ENCODE results near the gene CARD18. TPM values are rescaled to one million over a fixed set of nuclear protein-coding genes. Genes with fewer than 3 reads are reported as not detected.

The CARD18 gene
- total RNA-seq, 4 donors from 2014 or later, result 4.6 to 13.9 (median 13.1) TPM

DNA sequence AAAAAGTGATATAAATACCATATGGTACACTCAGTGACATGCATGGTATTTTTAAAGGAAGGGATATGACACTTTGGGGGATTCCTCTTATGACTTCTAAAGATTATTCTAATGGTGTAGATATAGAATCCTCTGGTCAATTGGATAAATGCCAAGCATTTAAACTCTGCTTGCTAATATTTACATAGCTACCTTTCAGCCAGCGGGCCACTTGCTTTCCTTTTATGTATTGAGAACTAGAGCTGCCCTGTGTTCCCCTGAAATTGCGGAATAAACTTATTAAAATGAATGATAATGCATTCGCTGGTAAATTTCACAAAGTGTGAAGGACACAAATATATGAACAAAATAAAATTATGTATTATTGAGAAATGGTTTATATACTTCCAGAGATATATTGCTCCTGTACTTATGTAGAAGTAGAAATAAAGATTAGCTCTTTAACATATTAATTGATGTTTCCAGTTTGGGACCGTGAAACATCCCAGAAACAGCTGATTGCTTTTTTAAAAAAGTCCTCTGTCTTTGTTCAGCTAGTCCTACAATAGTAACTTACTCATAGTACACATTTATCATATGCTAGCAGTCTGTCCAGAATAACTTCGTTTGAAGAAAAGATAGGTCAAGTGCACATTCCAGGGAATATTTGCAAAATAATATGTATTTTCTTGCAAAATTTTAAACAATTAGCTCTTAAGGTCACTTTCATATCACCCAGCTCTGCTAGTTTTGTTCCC is 40.1 kb upstream of the CARD18 start:
- no peak overlapping the region for H3K4me3 ChIP-seq (ENCODE audit: low read depth, poor library complexity, severe bottlenecking)
- intact Hi-C loops (cut with DNase I; ENCODE audit: low total_unique reads), result no loop called here
- DNase-seq (ENCODE audit: low spot score in 2 of 2), result no peak
- WGBS, 2 donors, result 75 to 84% methylated on average over 5 of the region's 5 CpGs
- TF ChIP-seq, protein P1, sequence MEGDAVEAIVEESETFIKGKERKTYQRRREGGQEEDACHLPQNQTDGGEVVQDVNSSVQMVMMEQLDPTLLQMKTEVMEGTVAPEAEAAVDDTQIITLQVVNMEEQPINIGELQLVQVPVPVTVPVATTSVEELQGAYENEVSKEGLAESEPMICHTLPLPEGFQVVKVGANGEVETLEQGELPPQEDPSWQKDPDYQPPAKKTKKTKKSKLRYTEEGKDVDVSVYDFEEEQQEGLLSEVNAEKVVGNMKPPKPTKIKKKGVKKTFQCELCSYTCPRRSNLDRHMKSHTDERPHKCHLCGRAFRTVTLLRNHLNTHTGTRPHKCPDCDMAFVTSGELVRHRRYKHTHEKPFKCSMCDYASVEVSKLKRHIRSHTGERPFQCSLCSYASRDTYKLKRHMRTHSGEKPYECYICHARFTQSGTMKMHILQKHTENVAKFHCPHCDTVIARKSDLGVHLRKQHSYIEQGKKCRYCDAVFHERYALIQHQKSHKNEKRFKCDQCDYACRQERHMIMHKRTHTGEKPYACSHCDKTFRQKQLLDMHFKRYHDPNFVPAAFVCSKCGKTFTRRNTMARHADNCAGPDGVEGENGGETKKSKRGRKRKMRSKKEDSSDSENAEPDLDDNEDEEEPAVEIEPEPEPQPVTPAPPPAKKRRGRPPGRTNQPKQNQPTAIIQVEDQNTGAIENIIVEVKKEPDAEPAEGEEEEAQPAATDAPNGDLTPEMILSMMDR (IDR thresholded peaks at IDR 0.05), result no peak
- TF ChIP-seq POLR2A (IDR thresholded peaks at IDR 0.05), result no peak

GRCh38 chr11:105177658-105178057 is 38.1 kb upstream of the CARD18 start:
- intact Hi-C loops (cut with DNase I; ENCODE audit: low total_unique reads), result no loop called here
- TF ChIP-seq, protein P1 (IDR thresholded peaks at IDR 0.05), result no peak
- TF ChIP-seq POLR2A (IDR thresholded peaks at IDR 0.05), result no peak
- no peak for DNase-seq (ENCODE audit: low spot score in 2 of 2)
- no peak overlapping the region for H3K4me3 ChIP-seq (ENCODE audit: low read depth, poor library complexity, severe bottlenecking)

DNA sequence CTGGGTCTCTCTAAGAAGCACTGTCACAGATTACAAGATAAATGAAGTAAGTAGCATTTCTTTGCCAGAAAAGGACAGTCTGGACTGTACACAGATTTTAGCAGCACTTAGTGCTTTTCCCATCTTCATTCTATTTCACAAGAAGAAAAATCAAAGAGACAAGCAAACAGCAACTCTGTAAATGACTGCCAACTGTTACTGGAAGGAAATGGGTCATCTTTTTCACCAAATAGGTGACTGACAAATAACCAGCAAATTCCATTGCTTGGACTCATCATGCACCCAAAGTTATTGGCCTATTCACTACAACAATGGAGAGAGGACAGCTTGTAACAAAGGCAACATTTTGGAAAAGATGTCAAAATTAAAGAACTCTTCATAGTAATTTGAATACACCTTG is 28.9 kb upstream of the CARD18 start:
- DNase-seq (ENCODE audit: low spot score in 2 of 2), result no peak
- intact Hi-C loops (cut with DNase I; ENCODE audit: low total_unique reads), result no loop called here
- no peak overlapping the region for H3K4me3 ChIP-seq (ENCODE audit: low read depth, poor library complexity, severe bottlenecking)
- TF ChIP-seq, protein P1 (IDR thresholded peaks at IDR 0.05), result no peak
- no peak for TF ChIP-seq POLR2A (IDR thresholded peaks at IDR 0.05)

DNA sequence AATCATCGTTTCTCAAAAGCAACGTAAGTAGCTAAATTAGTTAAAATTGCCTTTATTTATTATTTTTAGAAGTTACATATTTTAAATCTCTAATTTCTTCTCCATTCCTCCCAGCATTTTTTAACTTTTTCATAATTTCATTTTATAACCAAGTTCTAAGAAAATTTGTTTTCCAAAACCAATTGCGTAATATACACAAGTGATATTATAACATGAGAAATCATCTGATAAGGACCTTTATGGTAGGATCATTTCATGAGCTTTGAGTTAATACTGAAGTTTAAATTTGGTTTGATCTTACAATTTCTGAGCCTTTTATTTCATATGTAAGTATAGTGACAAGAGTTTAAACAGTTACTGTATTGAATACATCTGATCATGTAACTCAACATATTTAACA is 27.7 kb upstream of the CARD18 start:
- WGBS, 2 donors, result 93 to 98% methylated on average over 3 of the region's 3 CpGs
- DNase-seq (ENCODE audit: low spot score in 2 of 2), result no peak
- H3K4me3 ChIP-seq (ENCODE audit: low read depth, poor library complexity, severe bottlenecking), result no peak overlapping the region
- intact Hi-C loops (cut with DNase I; ENCODE audit: low total_unique reads), result no loop called here
- TF ChIP-seq, protein P1 (IDR thresholded peaks at IDR 0.05), result no peak
- TF ChIP-seq POLR2A (IDR thresholded peaks at IDR 0.05), result no peak

GRCh38 chr11:105164208-105164607 is 24.6 kb upstream of the CARD18 start:
- DNase-seq (ENCODE audit: low spot score in 2 of 2), result no peak
- H3K4me3 ChIP-seq (ENCODE audit: low read depth, poor library complexity, severe bottlenecking), result no peak overlapping the region
- 83 to 84% methylated on average over 4 of the region's 4 CpGs for WGBS, 2 donors
- intact Hi-C loops (cut with DNase I; ENCODE audit: low total_unique reads), result no loop called here
- TF ChIP-seq, protein P1 (IDR thresholded peaks at IDR 0.05), result no peak
- TF ChIP-seq POLR2A (IDR thresholded peaks at IDR 0.05), result no peak

DNA sequence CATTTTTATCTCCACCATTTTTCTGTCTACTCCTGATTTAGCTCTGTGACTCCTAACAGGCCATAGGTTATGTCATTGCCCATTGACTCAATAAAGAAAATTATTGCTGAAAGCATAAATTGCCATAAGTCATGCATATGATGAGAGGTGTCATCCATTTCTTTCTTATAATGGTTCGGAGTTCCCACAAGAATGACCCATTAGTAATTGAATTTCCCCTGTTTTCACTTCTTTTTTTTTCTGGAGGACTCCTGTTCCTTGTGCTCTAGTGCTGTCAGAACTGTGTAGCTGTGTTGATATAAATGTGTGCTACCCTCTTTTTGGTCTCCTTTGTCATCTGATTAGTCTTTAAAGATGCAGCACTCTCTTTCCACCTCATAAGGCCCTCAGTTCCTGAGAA is 22.9 kb upstream of the CARD18 start:
- no peak for DNase-seq (ENCODE audit: low spot score in 2 of 2)
- H3K4me3 ChIP-seq (ENCODE audit: low read depth, poor library complexity, severe bottlenecking), result no peak overlapping the region
- intact Hi-C loops (cut with DNase I; ENCODE audit: low total_unique reads), result no loop called here
- TF ChIP-seq POLR2A (IDR thresholded peaks at IDR 0.05), result no peak
- TF ChIP-seq, protein P1 (IDR thresholded peaks at IDR 0.05), result no peak
- 0 to 33% methylated on average over 1 of the region's 1 CpG for WGBS, 2 donors
